PC-9 (cell line): Measurements from ENCODE around the gene MRPL19.

Experiments used
- EZH2 ChIP-seq: fragments of 200-600 bp; sonication (generic); IDR thresholded peaks from 2 replicates; pipeline ENCODE4 v1.8.0; 2017; ENCODE audit warnings: antibody characterized with exemption, low read depth
- TF ChIP-seq, protein P1 (sequence below): fragments of 200-600 bp; sonication (generic); conservative IDR thresholded peaks from 2 replicates; pipeline ENCODE4 v1.6.1; 2017; ENCODE audit warnings: mixed run types, antibody characterized with exemption, mild to moderate bottlenecking, moderate library complexity

GRCh38 chr2:75698918-75699317 is 52.3 kb downstream of the MRPL19 start:
- TF ChIP-seq EZH2 = no peak
- TF ChIP-seq, protein P1, sequence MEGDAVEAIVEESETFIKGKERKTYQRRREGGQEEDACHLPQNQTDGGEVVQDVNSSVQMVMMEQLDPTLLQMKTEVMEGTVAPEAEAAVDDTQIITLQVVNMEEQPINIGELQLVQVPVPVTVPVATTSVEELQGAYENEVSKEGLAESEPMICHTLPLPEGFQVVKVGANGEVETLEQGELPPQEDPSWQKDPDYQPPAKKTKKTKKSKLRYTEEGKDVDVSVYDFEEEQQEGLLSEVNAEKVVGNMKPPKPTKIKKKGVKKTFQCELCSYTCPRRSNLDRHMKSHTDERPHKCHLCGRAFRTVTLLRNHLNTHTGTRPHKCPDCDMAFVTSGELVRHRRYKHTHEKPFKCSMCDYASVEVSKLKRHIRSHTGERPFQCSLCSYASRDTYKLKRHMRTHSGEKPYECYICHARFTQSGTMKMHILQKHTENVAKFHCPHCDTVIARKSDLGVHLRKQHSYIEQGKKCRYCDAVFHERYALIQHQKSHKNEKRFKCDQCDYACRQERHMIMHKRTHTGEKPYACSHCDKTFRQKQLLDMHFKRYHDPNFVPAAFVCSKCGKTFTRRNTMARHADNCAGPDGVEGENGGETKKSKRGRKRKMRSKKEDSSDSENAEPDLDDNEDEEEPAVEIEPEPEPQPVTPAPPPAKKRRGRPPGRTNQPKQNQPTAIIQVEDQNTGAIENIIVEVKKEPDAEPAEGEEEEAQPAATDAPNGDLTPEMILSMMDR = no peak
